CD4-positive, alpha-beta T cell treated with Interferon gamma for 1 hour (primary cell): ENCODE measurements around the gene CORO1A.
"Not testable (repeated sequence)": the region's sequence is repeated elsewhere in the genome, so short reads cannot be mapped to it uniquely, and the experiment has no call there.

Experiments used
- DNase-seq: peaks from one replicate; pipeline ENCODE4 v3.0.0-alpha.2; 2020

The CORO1A gene

DNA sequence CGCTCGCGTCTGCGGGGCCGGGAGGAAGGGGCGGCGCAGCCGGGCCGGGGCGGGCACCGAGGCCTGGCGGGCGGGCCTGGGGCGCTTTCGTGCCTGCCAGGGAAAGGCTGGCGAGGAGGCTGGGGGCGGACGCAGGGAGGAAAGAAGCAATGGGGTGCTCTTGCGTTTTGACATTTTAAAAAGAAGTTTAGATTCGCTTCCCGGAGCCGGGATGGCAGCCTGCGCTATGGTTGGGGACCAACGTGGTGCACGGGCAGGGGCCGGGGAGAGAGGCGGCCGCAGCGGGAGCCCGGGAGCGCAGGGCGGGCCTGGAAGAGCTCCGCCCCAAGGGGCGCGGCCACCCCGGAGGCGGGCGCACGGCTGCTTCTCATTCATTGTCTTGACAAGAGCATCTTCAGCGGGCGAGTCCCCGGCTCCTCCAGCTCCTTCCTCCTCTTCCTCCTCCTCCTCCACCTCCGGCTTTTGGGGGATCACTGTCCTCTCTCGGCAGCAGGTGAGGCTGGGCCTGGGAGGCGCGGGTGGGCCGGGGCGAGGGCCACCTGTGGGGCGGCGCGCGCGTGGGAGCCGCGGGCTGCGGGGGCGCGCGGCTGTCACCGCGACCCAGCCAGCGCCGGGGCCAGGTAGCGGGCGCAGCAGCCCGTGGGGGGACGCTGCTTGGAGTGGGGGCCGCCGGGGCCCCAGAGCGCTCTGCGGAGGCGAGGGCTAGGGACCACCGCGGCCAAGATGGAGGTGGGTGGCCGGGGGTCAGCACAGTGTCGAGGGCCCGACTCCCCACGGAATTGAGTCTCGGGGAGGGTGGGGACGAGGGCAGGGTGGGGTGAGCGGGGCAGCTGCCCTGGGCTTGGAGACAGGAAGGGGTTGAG, at the start of gene CORO1A:
Gene CORO1A (plus strand): TSS at position 370 of the 863 bp plus-strand sequence. CDS start 1,608 bp downstream, outside the sequence.
- peak; percentile 80 for DNase-seq

DNA sequence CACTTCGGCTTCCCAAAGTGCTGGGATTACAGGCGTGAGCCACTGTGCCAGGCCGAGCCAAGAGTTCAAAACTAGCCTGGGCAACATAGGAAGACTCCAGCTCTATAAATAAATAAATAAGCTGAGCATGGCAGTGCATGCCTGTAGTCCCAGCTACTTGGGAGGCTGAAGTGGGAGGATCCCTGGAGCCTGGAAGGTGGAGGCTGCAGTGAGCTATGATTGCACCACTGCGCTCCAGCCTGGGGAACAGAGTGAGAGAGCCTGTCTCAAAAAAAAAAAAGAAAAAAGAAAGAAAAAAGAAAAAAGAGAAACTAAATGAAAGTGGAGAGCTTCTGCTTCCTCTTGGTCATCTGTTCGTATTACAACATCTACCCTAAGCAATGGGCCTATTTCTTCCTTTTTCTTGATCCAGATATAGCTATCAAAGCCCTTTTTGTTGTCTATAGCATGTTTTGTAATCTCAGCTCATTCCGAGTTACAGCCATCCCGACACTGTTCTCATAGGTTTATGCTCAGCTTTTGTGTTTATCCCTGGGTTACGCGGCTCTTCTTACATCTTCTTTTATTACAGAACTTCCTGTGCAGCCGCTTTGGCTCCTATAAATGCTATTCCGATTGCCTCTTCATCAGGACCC, 46.3 kb upstream of the CORO1A start:
- DNase-seq: no peak

DNA sequence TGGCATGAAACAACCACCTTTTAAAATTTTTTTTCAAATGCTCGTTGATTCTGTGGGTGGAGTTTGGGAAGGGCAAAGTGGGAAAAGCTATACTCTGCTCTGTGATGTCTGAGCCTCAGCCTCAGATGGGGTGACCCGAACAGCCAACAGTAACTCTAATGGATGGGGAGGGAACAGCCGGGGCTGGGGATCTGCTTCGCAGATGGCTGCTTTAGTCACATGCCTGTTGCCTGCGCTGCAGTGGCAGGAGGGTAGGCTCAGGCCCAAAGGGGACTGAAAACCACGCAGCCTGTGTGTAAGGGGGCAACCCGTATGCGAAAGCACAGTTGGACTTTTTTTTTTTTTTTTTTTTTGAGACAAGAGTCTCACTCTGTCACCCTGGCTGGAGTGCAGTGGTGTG, 45.5 kb upstream of the CORO1A start:
- no peak for DNase-seq

DNA sequence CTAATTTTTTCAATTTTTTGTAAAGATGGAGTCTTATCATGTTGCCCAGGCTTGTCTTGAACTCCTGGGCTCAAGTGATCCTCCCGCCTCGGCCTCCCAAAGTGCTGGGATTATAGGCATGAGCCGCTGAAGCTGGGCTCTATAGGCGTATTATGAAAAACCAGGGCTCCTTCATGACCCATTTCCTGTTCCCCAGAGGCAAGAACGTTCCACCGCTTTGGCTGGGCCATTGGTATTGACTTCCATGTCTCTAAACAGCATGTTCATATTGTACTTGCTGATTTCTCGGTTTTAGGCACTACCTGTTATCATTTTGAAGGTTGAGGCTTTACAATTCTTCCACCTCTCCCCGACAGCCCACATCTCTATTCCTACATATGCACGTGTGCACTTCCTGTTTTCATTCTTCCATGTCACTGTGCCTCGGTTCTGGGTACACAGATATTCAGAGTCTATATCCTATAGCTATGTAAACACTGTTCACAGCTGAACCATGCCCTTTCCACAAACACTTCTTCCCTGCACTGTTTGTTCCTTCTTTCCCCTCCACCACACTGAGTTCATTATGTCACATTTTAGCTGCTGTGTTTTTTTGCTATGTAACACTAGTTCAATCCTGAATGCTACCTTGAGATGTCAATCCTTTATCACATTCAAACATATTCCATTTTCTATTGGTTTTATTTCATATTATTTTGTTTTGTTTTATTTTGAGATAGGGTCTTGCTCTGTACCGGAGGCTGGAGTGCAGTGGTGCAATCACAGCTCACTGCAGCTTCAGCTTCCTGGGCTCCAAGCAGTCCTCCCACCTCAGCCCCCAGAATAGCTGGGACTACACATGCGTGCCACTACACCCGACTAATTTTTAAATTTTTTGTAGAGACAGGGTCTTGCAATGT, 43.6 kb upstream of the CORO1A start:
- DNase-seq: no peak

DNA sequence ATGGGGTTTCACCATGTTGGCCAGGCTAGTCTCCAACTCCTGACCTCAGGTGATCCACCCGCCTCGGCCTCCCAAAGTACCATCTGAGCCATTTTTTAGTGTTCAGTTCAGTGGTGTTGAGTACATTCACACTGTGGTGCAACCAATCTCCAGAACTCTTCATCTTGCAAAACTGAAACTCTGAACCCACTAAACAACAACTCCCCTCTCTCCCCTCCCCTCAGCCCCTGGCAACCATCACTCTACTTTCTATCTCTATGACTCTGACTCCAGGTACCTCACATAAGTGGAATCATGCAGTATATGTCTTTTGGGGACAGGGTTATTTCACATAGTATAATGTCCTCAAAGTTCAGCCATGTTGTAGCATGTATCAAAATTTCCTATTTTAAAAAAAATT, 41.7 kb upstream of the CORO1A start:
- DNase-seq: no peak

DNA sequence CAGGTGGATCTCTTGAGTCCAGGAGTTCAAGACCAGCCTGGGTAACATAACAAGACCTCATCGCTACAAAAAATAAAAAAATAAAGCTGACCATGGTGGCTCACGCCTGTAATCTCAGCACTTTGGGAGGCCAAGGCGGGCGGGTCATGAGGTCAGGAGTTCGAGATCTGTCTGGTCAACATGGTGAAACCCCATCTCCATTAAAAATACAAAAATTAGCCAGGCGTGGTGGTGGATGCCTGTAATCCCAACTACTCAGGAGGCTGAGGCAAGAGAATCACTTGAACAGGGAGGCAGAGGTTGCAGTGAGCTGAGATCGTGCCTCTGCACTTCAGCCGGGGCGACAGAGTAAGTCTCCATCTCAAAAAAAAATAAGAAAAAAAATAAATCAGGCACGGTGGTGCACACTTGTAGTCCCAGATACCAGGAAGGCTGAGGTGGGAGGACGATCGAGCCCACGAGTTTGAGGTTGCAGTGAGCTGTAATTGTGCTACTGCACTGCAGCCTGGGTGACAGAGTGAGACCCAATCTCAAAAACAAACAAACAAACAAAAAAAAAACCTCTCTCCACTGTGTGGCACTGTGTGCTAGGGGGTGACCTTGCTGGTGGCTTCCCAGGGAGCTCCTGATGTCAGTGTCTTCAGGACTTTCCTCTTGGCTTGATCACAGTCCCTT, 40.6 kb upstream of the CORO1A start:
- DNase-seq: peak; percentile 20

DNA sequence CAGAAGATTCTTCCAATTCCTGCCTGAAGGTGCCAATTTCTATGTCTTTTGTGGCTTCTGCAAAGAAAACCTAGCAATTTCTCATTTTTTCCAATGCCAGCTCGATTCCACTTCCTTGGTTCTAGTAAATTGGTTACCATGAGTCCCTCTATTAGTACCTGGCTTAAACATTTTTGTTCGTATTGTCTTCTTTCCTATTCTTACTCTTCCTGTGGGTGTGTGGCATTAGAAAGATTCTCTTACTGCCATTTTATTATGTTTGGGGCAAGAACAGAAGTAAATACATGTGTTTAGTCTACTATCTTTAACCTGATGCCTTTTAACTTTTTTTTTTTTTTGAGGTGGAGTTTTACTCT, 40.1 kb upstream of the CORO1A start:
- no peak for DNase-seq

DNA sequence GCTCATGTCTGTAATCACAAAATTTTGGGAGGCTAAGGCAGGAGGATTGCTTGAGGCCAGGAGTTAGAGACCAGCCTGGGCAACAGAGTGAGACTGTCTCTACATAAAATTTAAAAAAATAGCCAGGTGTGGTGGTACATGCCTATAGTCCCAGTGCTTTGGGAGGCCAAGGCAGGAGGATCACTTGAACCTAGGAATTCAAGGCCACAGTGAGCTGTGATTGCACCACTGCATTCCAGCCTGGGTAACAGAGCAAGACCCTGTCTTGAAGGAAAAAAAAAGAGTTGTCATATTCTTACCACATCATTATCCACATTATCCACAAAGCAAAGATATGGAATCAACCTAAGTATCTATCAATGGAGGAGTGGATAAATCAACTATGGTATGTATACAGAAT, 39.4 kb upstream of the CORO1A start:
- DNase-seq: no peak

DNA sequence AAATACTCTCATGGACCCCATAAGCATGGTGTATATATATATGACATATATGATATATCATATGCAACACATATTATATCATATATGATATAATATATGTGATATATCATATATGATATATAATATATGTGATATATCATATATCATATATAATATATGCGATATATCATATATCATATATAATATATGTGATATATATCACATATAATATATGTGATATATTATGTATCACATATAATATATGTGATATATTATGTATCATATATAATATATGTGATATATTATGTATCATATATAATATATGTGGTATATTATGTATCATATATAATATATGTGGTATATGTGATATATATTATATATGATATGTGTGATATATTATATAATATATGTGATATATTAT, 38.5 kb upstream of the CORO1A start:
- no peak for DNase-seq

DNA sequence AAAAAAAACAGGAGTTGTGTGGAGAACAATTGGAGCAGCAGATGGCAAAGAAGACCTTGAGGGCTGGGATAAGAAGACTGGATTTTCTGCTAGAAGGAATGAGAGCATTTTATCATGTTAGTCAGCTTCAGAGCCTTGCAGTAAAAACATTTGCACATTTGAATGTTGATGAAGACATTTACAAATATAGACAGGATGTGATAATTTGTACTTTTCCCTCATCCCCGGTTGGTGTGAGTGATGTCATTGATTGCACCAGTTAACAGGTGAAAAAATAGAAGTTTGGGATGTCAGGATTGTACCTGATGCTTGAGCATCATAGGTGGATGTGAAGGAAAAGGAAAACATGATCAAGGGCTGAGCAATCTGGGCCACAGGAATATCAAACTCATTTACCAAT, 37.7 kb upstream of the CORO1A start:
- DNase-seq: no peak

DNA sequence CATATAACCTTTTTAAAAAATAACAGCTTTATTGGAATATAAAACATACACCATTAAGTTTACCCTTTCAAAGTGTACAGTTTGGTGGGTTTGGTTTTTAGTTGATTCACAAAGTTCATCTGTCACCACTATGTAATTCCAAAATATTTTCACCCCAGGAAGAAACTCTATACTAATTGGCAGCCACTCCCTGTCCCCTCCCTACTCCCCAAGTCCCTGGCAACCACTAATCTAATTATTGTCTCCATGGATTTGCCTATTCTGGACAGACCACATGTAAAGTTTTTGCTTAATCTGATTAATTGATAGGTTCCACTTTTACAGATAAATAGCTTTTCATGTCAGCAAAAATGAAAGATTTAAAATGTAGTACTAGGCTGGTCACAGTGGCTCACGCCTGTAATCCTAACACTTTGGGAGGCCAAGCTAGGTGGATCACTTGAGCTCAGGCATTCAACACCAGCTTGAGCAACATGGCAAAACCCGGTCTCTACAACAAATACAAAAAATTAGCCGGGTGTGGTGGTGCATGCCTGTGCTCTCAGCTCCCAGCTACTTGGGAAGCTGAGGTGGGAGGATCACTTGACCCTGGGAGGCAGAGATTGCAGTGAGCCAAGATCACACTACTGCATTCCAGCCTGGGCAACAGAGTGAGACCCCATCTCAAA, 35.4 kb upstream of the CORO1A start:
- no peak for DNase-seq

DNA sequence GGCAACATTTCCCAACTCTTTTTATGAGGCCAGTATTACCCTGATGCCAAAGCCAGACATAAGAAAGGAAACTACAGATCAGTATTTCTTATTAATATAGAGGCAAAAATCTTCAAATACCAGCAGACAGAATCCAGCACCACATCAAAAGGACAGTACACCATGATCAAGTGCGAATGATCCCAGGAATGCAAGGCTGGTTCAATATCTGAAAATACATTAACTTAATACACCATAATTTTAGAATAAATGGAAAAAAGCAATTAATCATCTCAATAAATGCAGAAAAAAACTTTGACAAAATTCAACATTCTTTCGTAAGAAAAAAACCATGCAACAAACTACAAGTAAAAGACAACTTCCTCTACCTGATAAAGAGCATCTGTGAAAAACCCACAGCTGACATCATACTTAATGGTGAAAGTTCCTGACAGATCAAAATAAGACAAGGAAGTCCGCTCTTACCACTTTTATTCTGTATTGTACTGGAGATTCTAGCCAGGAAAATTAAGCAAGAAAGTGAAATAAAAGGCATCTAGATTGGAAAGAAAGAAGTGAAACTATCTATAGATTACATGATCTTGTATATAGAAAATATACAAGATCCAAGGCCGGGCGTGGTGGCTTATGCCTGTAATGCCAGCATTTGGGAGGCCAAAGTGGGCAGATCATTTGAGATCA, 34.0 kb upstream of the CORO1A start:
- DNase-seq: no peak

DNA sequence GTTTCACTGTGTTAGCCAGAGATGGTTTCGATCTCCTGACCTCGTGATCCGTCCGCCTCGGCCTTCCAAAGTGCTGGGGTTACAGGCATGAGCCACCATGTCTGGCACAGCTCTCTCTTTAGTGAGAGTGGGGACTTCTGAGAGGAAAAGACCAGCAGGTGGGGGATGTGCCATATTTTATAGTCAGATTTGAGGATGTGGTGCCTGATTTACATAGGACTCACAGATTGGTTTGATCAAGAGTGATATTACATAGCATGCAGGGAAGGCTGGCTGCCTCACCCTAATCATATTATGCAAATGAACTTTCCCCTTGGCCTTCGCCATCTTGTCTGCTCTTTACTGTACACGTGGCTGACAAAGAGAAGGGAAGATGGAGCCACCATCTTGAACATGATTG, 32.3 kb upstream of the CORO1A start:
- no peak for DNase-seq

DNA sequence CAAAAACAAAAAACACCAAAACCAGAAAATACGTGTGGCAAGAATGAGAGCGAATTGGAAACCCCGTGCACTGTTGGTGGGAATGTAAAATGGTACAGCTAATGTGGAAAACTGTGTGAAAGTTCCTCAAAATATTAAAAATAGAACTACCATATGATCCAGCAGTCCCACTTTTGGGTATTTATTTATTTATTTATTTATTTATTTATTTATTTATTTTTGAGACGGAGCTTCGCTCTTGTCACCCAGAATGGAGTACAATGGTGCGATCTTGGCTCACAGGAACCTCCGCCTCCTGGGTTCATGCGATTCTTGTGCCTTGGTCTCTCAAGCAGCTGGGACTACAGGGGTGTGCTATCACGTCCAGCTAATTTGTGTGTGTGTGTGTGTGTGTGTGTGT, 30.9 kb upstream of the CORO1A start:
- DNase-seq: no peak

DNA sequence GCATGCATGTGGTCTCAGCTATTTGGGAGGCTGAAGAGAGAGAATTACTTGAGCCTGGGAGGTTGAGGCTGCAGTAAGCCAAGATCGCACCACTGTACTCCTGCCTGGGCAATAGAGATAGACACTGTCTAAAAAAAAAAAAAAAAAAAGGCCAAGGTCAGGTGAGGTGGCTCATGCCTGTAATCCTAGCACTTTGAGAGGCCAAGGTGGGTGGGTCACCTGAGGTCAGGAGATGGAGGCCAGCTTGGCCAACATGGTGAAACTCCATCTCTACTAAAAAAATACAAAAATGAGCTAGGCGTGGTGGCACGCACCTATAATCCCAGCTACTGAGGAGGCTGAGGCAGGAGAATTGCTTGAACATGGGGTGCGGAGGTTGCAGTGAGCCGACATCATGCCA, 28.2 kb upstream of the CORO1A start:
- no peak for DNase-seq

DNA sequence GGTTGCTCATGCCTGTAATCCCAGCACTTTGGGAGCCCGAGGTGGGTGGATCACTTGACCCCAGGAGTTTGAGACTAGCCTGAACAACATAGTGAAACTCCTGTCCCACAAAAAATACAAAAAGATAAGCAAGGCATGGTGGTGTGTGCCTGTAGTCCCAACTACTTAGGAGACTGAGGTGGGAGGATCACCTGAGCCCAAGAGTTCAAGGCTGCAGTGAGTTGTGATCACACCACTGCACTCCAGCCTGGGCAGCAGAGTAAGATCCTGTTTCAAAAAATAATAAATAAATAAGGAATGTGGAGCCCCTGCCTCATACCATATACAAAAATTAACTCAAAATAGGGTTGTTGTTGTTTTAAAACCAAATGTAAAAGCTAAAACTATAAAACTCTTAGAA, 26.2 kb upstream of the CORO1A start:
- DNase-seq: no peak

DNA sequence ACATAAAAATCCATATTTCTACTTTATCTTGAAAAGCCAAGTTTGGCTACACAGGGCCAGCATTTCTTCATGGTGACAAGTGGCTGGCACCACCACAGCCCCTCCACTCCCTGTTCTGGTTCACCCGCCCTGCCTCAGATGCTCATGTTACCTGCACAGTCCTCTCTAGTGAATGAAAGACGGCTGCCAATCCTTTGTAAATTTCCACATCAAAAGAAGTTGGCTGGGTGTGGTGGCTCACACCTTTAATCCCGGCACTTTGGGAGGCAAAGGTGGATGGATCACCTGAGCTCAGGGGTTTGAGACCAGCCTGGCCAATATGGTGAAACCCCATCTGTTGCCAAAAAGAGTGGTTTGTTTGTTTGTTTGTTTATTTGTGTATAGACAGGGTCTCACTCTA, 19.9 kb upstream of the CORO1A start:
- no peak for DNase-seq

DNA sequence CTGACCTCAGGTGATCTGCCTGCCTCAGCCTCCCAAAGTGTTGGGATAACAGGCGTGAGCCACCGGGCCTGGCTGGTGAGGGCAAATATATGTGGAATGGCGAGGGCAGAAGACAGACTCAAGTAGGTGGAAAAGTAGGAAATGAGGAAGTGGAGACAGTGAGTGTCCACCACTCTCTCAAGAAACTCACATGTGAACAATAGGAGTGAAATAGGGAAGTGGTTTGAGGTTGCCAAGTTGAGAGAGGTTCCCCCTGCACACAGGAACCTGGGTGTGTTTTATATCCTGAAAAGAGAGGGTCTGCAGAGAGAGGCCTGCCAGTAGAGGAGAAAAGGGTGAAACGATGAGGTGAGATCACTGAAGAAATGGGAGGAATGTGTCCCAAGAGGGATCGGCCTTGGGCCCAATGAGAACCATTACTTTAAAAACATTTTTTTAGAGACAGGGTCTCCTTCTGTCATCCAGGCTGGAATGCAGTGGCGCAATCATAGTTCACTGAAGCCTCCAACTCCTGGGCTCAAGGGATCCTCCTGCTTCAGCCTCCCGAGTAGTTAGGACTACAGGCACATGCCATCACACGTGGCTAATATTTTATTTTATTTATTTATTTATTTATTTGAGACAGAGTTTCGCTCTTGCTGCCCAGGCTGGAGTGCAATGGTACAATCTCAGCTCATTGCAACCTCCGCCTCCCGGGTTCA, 17.1 kb upstream of the CORO1A start:
- peak; percentile 41 for DNase-seq

DNA sequence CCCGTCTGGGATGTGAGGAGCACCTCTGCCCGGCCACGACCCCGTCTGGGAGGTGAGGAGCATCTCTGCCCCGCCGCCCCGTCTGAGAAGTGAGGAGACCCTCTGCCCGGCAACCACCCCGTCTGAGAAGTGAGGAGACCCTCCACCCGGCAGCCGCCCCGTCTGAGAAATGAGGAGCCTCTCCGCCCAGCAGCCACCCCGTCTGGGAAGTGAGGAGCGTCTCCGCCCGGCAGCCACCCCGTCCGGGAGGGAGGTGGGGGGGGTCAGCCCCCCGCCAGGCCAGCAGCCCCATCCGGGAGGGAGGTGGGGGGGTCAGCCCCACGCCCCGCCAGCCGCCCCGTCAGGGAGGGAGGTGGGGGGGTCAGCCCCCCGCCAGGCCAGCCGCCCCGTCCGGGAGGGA, 14.7 kb upstream of the CORO1A start:
- not testable (repeated sequence) for DNase-seq

DNA sequence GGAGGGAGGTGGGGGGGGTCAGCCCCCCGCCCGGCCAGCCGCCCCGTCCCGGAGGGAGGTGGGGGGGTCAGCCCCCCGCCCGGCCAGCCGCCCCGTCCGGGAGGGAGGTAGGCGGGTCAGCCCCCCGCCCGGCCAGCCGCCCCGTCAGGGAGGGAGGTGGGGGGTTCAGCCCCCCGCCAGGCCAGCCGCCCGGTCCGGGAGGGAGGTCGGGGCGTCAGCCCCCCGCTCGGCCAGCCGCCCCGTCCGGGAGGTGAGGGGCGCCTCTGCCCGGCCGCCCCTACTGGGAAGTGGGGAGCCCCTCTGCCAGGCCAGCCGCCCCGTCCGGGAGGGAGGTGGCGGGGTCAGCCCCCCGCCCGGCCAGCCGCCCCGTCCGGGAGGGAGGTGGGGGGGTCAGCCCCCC, 14.0 kb upstream of the CORO1A start:
- DNase-seq: not testable (repeated sequence)

DNA sequence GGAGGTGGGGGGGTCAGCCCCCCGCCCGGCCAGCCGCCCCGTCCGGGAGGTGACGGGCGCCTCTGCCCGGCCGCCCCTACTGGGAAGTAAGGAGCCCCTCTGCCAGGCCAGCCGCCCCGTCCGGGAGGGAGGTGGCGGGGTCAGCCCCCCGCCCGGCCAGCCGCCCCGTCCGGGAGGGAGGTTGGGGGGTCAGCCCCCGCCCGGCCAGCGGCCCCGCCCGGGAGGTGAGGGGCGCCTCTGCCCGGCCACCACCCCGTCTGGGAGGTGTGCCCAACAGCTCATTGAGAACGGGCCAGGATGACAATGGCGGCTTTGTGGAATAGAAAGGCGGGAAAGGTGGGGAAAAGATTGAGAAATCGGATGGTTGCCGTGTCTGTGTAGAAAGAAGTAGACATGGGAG, 13.3 kb upstream of the CORO1A start:
- not testable (repeated sequence) for DNase-seq
